ENCODE measurements around the gene CDH11. TPM values are rescaled to one million over a fixed set of nuclear protein-coding genes. Genes with fewer than 3 reads are reported as not detected.

Gene CDH11
- total and polyA plus RNA-seq, 2 of the 4 experiments (the other 2 are of a cell fraction): 266 to 601 TPM

DNA sequence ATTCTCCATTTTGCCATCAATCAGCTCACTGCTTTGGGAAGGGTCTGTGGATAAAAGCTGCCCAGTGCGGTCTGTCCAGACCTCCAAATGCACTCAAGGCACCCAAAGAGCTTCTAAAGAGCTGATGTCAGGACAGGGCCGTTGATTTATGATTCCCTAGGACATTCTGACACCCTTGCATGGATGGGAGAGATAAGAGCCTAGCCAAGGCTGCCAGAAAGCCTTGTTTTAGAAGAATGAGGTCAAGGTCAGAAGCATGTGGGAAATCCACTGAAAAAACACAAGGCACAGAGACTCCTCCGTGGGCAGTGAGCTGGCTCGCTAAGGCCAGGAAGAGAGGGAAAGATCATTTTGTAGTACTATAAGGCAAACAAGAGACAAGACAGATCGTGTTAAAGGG, 214.0 kb downstream of the CDH11 start:
- no peaks in the 10 kb centered on the region for H3K36me3 ChIP-seq (ENCODE audit: control insufficient read depth, insufficient read depth, low read length)
- dilution Hi-C loops (cut with HindIII; ENCODE audit: low sequenced_read_pairs, unreplicated experiment): no loop called here
- intact Hi-C loops (cut with micrococcal nuclease): no loop called here
- no peak overlapping the region for H3K9ac ChIP-seq (ENCODE audit: low read depth, low read length)
- no peak overlapping the region for H4K91ac ChIP-seq (ENCODE audit: insufficient read depth, low read depth, low read length)
- no peaks in the 10 kb centered on the region for H4K20me1 ChIP-seq (ENCODE audit: insufficient read depth, low read length)
- H3K56ac ChIP-seq (ENCODE audit: extremely low read depth, insufficient read depth, low read length): no peak overlapping the region
- H2BK5ac ChIP-seq (ENCODE audit: low read depth, low read length, poor library complexity, severe bottlenecking): no peak overlapping the region
- TF ChIP-seq CTCF (conservative IDR thresholded peaks at IDR 0.05; ENCODE audit: low read depth, low read length) (no peak), BHLHE40 (IDR thresholded peaks at IDR 0.05; ENCODE audit: low read depth, low read length) (no peak), NFE2L2 (IDR thresholded peaks at IDR 0.05; ENCODE audit: low read depth, low read length) (no peak)
- 40% methylated on average over 1 of the region's 5 CpGs; no CpG with 5 or more reads in 1 of the 2 experiments for WGBS, 2 experiments (ENCODE audit: extremely low coverage in 2 of 2, insufficient read length in 1 of 2)
- H2BK120ac ChIP-seq (ENCODE audit: low read depth, low read length): peak overlapping the region; percentile 13
- no peaks in the 10 kb centered on the region for H3K27me3 ChIP-seq (ENCODE audit: control insufficient read depth, insufficient read depth, low read length)
- no peak overlapping the region for H2BK15ac ChIP-seq (ENCODE audit: low read depth, low read length)
- no peak overlapping the region for H3K27ac ChIP-seq (ENCODE audit: insufficient read depth, low read length)
- no peak overlapping the region for H4K5ac ChIP-seq (ENCODE audit: low read depth, low read length)
- H2AK9ac ChIP-seq (replicated peaks; ENCODE audit: low read depth, low read length, poor library complexity): no peak overlapping the region
- in situ Hi-C loops (cut with MboI; ENCODE audit: low sequenced_read_pairs): no loop called here
- no peaks in the 10 kb centered on the region for H3K79me1 ChIP-seq (ENCODE audit: low read depth in 1 of 2, low read length in 2 of 2)
- H2BK20ac ChIP-seq (ENCODE audit: low read depth, low read length): no peak overlapping the region
- ChIA-PET POLR2A (ENCODE audit: unreplicated experiment) (no interaction called here), CTCF (no interaction called here)
- 0 out of 2 replicates have a peak, but pooled peaks cover 2% of the 10 kb centered on the region for H3K9me3 ChIP-seq (ENCODE audit: control insufficient read depth, insufficient read depth, low read length)
- H3K9me1 ChIP-seq (ENCODE audit: insufficient read depth, low read length): no peaks in the 10 kb centered on the region
- H3K14ac ChIP-seq (replicated peaks; ENCODE audit: low read depth, low read length): no peak overlapping the region
- no peak overlapping the region for H2AK5ac ChIP-seq (ENCODE audit: low read depth, low read length)
- no peak overlapping the region for H2AFZ ChIP-seq (replicated peaks; ENCODE audit: low read length, poor library complexity)
- H4K8ac ChIP-seq (ENCODE audit: low read depth in 2 of 2, low read length in 2 of 2): no peak overlapping the region
- BruUV-seq (replicated peaks): no TSS peak
- H3K23ac ChIP-seq (ENCODE audit: low read depth, low read length): no peak overlapping the region
- DNase-seq: peak; percentile 8
- no peak overlapping the region for H3K4me2 ChIP-seq (ENCODE audit: low read depth, low read length)
- ATAC-seq (ENCODE audit: low read depth): no peak
- no peak overlapping the region for H3K4me3 ChIP-seq (ENCODE audit: insufficient read depth, low read depth, low read length)
- H3K4me1 ChIP-seq (ENCODE audit: control insufficient read depth, insufficient read depth, low read length): no peaks in the 10 kb centered on the region; the same call in 1 of the 2 replicates
- H3K18ac ChIP-seq (ENCODE audit: low read depth, low read length): no peak overlapping the region
- H3K4ac ChIP-seq (ENCODE audit: low read depth, low read length): no peak overlapping the region
